Prostate gland (tissue), 2 donors: ENCODE results near the gene FHIT. TPM values are rescaled to one million over a fixed set of nuclear protein-coding genes. Genes with fewer than 3 reads are reported as not detected.

ENCODE experiments used
- DNase-seq: peaks from one replicate; pipeline ENCODE4 v3.0.0-alpha.2; 2019; ENCODE audit warnings: low spot score
- H3K27ac ChIP-seq, 2 donors: fragments of 200-600 bp; sonication (generic); 2 replicates each; pipeline ENCODE4 v1.5.1; 2017 to 2019
- H3K27me3 ChIP-seq: fragments of 200-600 bp; sonication (generic); replicated peaks from 2 replicates; pipeline ENCODE4 v1.5.1; 2019; ENCODE audit not compliant: insufficient read depth
- H3K36me3 ChIP-seq, 2 donors: fragments of 200-600 bp; sonication (generic); 1 replicate in 1 of 2; 2 replicates in 1 of 2; pipeline versions ENCODE4 v1.5.1 to v1.8.1; 2017 to 2019
- H3K4me1 ChIP-seq: fragments of 200-600 bp; sonication (generic); replicated peaks from 2 replicates; pipeline ENCODE4 v1.5.1; 2019
- H3K4me3 ChIP-seq, 2 donors: fragments of 200-600 bp; sonication (generic); 2 replicates each; pipeline ENCODE4 v1.5.1; 2017 to 2019
- H3K9me3 ChIP-seq: fragments of 200-600 bp; sonication (generic); 2 replicates; pipeline ENCODE4 v1.5.1; 2017
- CTCF ChIP-seq, 4 experiments: fragments of 200-600 bp in 2 of 4; fragments of 450-650 bp in 2 of 4; sonication (generic) in 2 of 4; IDR thresholded peaks; 1 replicate in 3 of 4; 2 replicates in 1 of 4; pipeline ENCODE4 v1.5.1; 2016 to 2019; ENCODE audit warnings: antibody characterized with exemption in 4 of 4, mild to moderate bottlenecking in 2 of 4, moderate library complexity in 2 of 4
- POLR2A ChIP-seq: fragments of 450-650 bp; IDR thresholded peaks from one replicate; pipeline ENCODE4 v1.6.1; 2016; ENCODE audit warnings: antibody characterized with exemption, mild to moderate bottlenecking
- POLR2AphosphoS5 ChIP-seq: sonication (generic); formaldehyde crosslinking; IDR thresholded peaks from one replicate; pipeline ENCODE4 v1.6.1; 2017; ENCODE audit warnings: antibody characterized with exemption
- WGBS: methylation state at CpG from one replicate; pipeline ENCODE4 v1.1.5; 2018; 5-methylcytosine and 5-hydroxymethylcytosine counted together
- intact Hi-C: fragments of 100-400 bp; cut with DNase I; formaldehyde crosslinking; loops from one replicate; pipeline ENCODE4 v1.14.2; 2022
- total RNA-seq, 2 donors: library from RNA; depleted of rRNA; stranded (reverse); fragments of >200 nt; gene quantifications; one replicate each; pipeline ENCODE4 v1.1.0, GENCODE V29; 2016

Gene FHIT
- total RNA-seq, 2 donors from 2014 or later, result 6.4 to 10.4 TPM

- H3K27me3 ChIP-seq, result no peaks in the 10 kb centered on the region
- intact Hi-C loops, result no loop called here
- no peak for TF ChIP-seq POLR2AphosphoS5
- TF ChIP-seq POLR2A, result no peak
- TF ChIP-seq CTCF (IDR thresholded peaks at IDR 0.05), result no peak
- no peaks in the 10 kb centered on the region for H3K36me3 ChIP-seq
- H3K27ac ChIP-seq, result no peak overlapping the region
- no peak for DNase-seq
- no peak overlapping the region for H3K4me3 ChIP-seq
- 96% methylated on average over 7 of the region's 7 CpGs for WGBS
- no peaks in the 10 kb centered on the region for H3K9me3 ChIP-seq
- no peaks in the 10 kb centered on the region for H3K4me1 ChIP-seq
Observed at GRCh38 chr3:59795756-59796155, 1455.5 kb downstream of the FHIT start.

GRCh38 chr3:59793976-59794375 lies 1457.3 kb downstream of the FHIT start:
- Histone ChIP-seq H3K36me3 (no peaks in the 10 kb centered on the region), H3K4me1 (no peaks in the 10 kb centered on the region), H3K9me3 (no peaks in the 10 kb centered on the region), H3K4me3 (no peak overlapping the region), H3K27ac (no peak overlapping the region), H3K27me3 (no peaks in the 10 kb centered on the region)
- TF ChIP-seq POLR2A (no peak), POLR2AphosphoS5 (no peak), CTCF (IDR thresholded peaks at IDR 0.05) (no peak)
- DNase-seq, result no peak
- 84% methylated on average over 12 of the region's 12 CpGs for WGBS
- intact Hi-C loops, result no loop called here

- Histone ChIP-seq H3K4me3 (no peak overlapping the region), H3K27me3 (no peaks in the 10 kb centered on the region), H3K27ac (no peak overlapping the region), H3K4me1 (no peaks in the 10 kb centered on the region), H3K36me3 (no peaks in the 10 kb centered on the region), H3K9me3 (no peaks in the 10 kb centered on the region)
- intact Hi-C loops, result no loop called here
- no peak for DNase-seq
- WGBS, result 79% methylated on average over 3 of the region's 3 CpGs
- no peak for TF ChIP-seq POLR2AphosphoS5
- no peak for TF ChIP-seq CTCF (IDR thresholded peaks at IDR 0.05)
- no peak for TF ChIP-seq POLR2A
Observed at GRCh38 chr3:59791774-59792308, 1459.4 kb downstream of the FHIT start.

GRCh38 chr3:59790241-59790640 lies 1461.0 kb downstream of the FHIT start:
- intact Hi-C loops, result no loop called here
- no peaks in the 10 kb centered on the region for H3K9me3 ChIP-seq
- no peak for TF ChIP-seq POLR2AphosphoS5
- TF ChIP-seq CTCF (IDR thresholded peaks at IDR 0.05), result no peak
- no peak for TF ChIP-seq POLR2A
- H3K27ac ChIP-seq, result no peak overlapping the region
- H3K4me1 ChIP-seq, result no peaks in the 10 kb centered on the region
- no peaks in the 10 kb centered on the region for H3K36me3 ChIP-seq
- H3K27me3 ChIP-seq, result no peaks in the 10 kb centered on the region
- H3K4me3 ChIP-seq, result no peak overlapping the region
- 56% methylated on average over 1 of the region's 1 CpG for WGBS
- no peak for DNase-seq

GRCh38 chr3:59788801-59789200 lies 1462.5 kb downstream of the FHIT start:
- no peak for TF ChIP-seq POLR2AphosphoS5
- no peak for TF ChIP-seq CTCF (IDR thresholded peaks at IDR 0.05)
- TF ChIP-seq POLR2A, result no peak
- WGBS, result 94% methylated on average over 4 of the region's 4 CpGs
- Histone ChIP-seq H3K4me1 (no peaks in the 10 kb centered on the region), H3K9me3 (no peaks in the 10 kb centered on the region), H3K27ac (no peak overlapping the region), H3K36me3 (no peaks in the 10 kb centered on the region), H3K4me3 (no peak overlapping the region), H3K27me3 (no peaks in the 10 kb centered on the region)
- DNase-seq, result no peak
- intact Hi-C loops, result no loop called here
